Measurements from ENCODE around the gene DCST1.

- no peak for TF ChIP-seq MAFK (IDR thresholded peaks at IDR 0.05; ENCODE audit: partially characterized antibody)
- no peak for TF ChIP-seq MAX (IDR thresholded peaks at IDR 0.05)
- no peak for TF ChIP-seq EP300 (IDR thresholded peaks at IDR 0.05)
- TF ChIP-seq MAZ (IDR thresholded peaks at IDR 0.05; ENCODE audit: borderline replicate concordance, low read depth, low read length), result no peak
- no peak for TF ChIP-seq CTCF (IDR thresholded peaks at IDR 0.05)
- no peak for TF ChIP-seq USF2 (IDR thresholded peaks at IDR 0.05)
- no peak for TF ChIP-seq MYC (IDR thresholded peaks at IDR 0.05; ENCODE audit: borderline replicate concordance, low read length)
- TF ChIP-seq POLR2A (IDR thresholded peaks at IDR 0.05; ENCODE audit: low read length), result no peak
- TF ChIP-seq RAD21 (conservative IDR thresholded peaks at IDR 0.05 in 1 of 2, IDR thresholded peaks at IDR 0.05 in 1 of 2), result no peak
- TF ChIP-seq HDAC2 (IDR thresholded peaks at IDR 0.05), result no peak
- TF ChIP-seq KDM5A (IDR thresholded peaks at IDR 0.05), result no peak
- TF ChIP-seq HMGXB4 (CRISPR knock-in tag; IDR thresholded peaks at IDR 0.05; ENCODE audit: borderline replicate concordance), result no peak
- TF ChIP-seq CEBPB (IDR thresholded peaks at IDR 0.05), result no peak
Observed at GRCh38 chr1:155064832-155065429, 31.3 kb downstream of the DCST1 start.

All from A549 (cell line).